Measurements from ENCODE around the gene LCLAT1. TPM values are rescaled to one million over a fixed set of nuclear protein-coding genes. Genes with fewer than 3 reads are reported as not detected.

Gene LCLAT1
- polyA plus RNA-seq, 1 of the 3 experiments (the other 2 are of a cell fraction), result 6.9 TPM

- 100% methylated on average over 1 of the region's 1 CpG for WGBS (ENCODE audit: low lambda C conversion rate)
- POLR2A ChIA-PET, result no interaction called here
- no peaks in the 10 kb centered on the region for H3K27me3 ChIP-seq (ENCODE audit: insufficient read depth)
Observed at GRCh38 chr2:30608643-30609042, 161.6 kb downstream of the LCLAT1 start.

More at GRCh38 chr2:30608643-30609042, 161.6 kb downstream of the LCLAT1 start:
- no peak overlapping the region for H2AFZ ChIP-seq (ENCODE audit: low read depth)
- TF ChIP-seq NRF1 (IDR thresholded peaks at IDR 0.05; ENCODE audit: low read depth, low read length) (no peak), FOSL2 (IDR thresholded peaks at IDR 0.05; ENCODE audit: borderline replicate concordance, low read depth) (no peak), REST (IDR thresholded peaks at IDR 0.05; ENCODE audit: low read depth, low read length) (no peak), GATA2 (CRISPR knock-in tag; IDR thresholded peaks at IDR 0.05) (no peak), FOXM1 (IDR thresholded peaks at IDR 0.05; ENCODE audit: low read depth) (no peak), MXI1 (IDR thresholded peaks at IDR 0.05; ENCODE audit: low read depth, low read length) (no peak), TEAD4 (IDR thresholded peaks at IDR 0.05; ENCODE audit: borderline replicate concordance, insufficient read depth) (no peak), JUND (IDR thresholded peaks at IDR 0.05) (no peak), RFX5 (IDR thresholded peaks at IDR 0.05; ENCODE audit: low read length) (no peak), YY1 (IDR thresholded peaks at IDR 0.05; ENCODE audit: low read depth) (no peak), TAF1 (IDR thresholded peaks at IDR 0.05; ENCODE audit: borderline replicate concordance, low read depth, low read length) (no peak), EP300 (IDR thresholded peaks at IDR 0.05; ENCODE audit: borderline replicate concordance in 1 of 2, low read depth in 1 of 2, low read length in 1 of 2) (no peak), TCF12 (IDR thresholded peaks at IDR 0.05) (no peak), IRF3 (IDR thresholded peaks at IDR 0.05; ENCODE audit: low read depth, low read length) (no peak), NFIC (IDR thresholded peaks at IDR 0.05; ENCODE audit: borderline replicate concordance) (no peak), GABPA (IDR thresholded peaks at IDR 0.05; ENCODE audit: low read depth) (no peak), RAD21 (IDR thresholded peaks at IDR 0.05; ENCODE audit: low read length) (no peak), USF2 (IDR thresholded peaks at IDR 0.05; ENCODE audit: borderline replicate concordance, low read depth, low read length) (no peak), EZH2phosphoT487 (IDR thresholded peaks at IDR 0.05; ENCODE audit: borderline replicate concordance, low read depth) (no peak), CTCF (IDR thresholded peaks at IDR 0.05) (no peak)
- no peaks in the 10 kb centered on the region for H3K9me2 ChIP-seq
- H3K4me2 ChIP-seq, result no peak overlapping the region
- H3F3A ChIP-seq (replicated peaks; ENCODE audit: insufficient read depth), result no peaks in the 10 kb centered on the region
- H3K9me3 ChIP-seq, result no peaks in the 10 kb centered on the region
- DNase-seq, result no peak
- H3K4me1 ChIP-seq (ENCODE audit: control insufficient read depth in 1 of 2, insufficient read depth in 2 of 2, low read depth in 1 of 2, low read length in 1 of 2), result peaks cover 0 to 18% of the 10 kb centered on the region in 2 experiments; a peak in 2 of 4 replicates
- peaks cover 0 to 6% of the 10 kb centered on the region in 2 experiments for H3K36me3 ChIP-seq (replicated peaks in 1 of 2; ENCODE audit: control insufficient read depth in 1 of 2, insufficient read depth in 2 of 2, low read length in 1 of 2)
- H4K20me1 ChIP-seq (ENCODE audit: insufficient read depth), result no peaks in the 10 kb centered on the region
- no peak overlapping the region for H3K9ac ChIP-seq
- H3K79me2 ChIP-seq (ENCODE audit: insufficient read depth), result no peaks in the 10 kb centered on the region
- CTCF ChIA-PET, result no interaction called here
- H3K27ac ChIP-seq (ENCODE audit: low read depth in 2 of 2, low read length in 1 of 2), result no peak overlapping the region
- no peak overlapping the region for H3K4me3 ChIP-seq (ENCODE audit: low read depth in 2 of 2, low read length in 1 of 2)
